Calu3 (cell line): ENCODE results near the gene GAGE10. TPM values are rescaled to one million over a fixed set of nuclear protein-coding genes. Genes with fewer than 3 reads are reported as not detected.

Experiments used
- BruUV-seq: library from RNA; stranded (reverse); fragments of 400-500 nt; replicated peaks from 2 replicates; lab custom pipeline; 2021; lab: Mats Ljungman, UMichigan
- CTCF ChIA-PET: fragments of 300-600 bp; sonication (Branson Sonifier 250); formaldehyde crosslinking; loops from one replicate; lab custom pipeline; 2022; ENCODE audit warnings: antibody characterized with exemption; lab: Charles Lee
- DNase-seq: peaks from one replicate; pipeline ENCODE4 v3.0.0; 2022
- H3K27ac Mint-ChIP-seq: one replicate; pipeline ENCODE4 v1.8.0; 2022; ENCODE audit warnings: mixed read lengths; ENCODE audit not compliant: unreplicated experiment
- H3K27me3 Mint-ChIP-seq: one replicate; pipeline ENCODE4 v1.8.0; 2022; ENCODE audit warnings: mixed read lengths; ENCODE audit not compliant: unreplicated experiment
- H3K36me3 Mint-ChIP-seq: one replicate; pipeline ENCODE4 v1.8.0; 2022; ENCODE audit warnings: mild to moderate bottlenecking, moderate library complexity, mixed read lengths; ENCODE audit not compliant: insufficient read depth, unreplicated experiment
- H3K4me1 Mint-ChIP-seq: one replicate; pipeline ENCODE4 v1.8.0; 2022; ENCODE audit warnings: mild to moderate bottlenecking, low read depth, mixed read lengths; ENCODE audit not compliant: unreplicated experiment
- H3K4me3 Mint-ChIP-seq: one replicate; pipeline ENCODE4 v1.8.0; 2022; ENCODE audit warnings: mild to moderate bottlenecking, low read depth, moderate library complexity, mixed read lengths; ENCODE audit not compliant: unreplicated experiment
- H3K9me3 Mint-ChIP-seq: one replicate; pipeline ENCODE4 v1.8.0; 2022; ENCODE audit warnings: low read depth, mixed read lengths; ENCODE audit not compliant: unreplicated experiment
- CTCF ChIP-seq: fragments of 200-600 bp; IDR thresholded peaks from one replicate; pipeline ENCODE4 v1.8.0; 2022; ENCODE audit warnings: antibody characterized with exemption; ENCODE audit not compliant: unreplicated experiment
- intact Hi-C: fragments of 100-400 bp; cut with micrococcal nuclease; formaldehyde crosslinking; loops from one replicate; pipeline ENCODE4 v1.10.0; 2022; ENCODE audit not compliant: unreplicated experiment
- total RNA-seq: library from RNA; stranded (reverse); gene quantifications from 2 replicates; pipeline ENCODE4 v1.2.3, GENCODE V29; 2022

GAGE10 gene
- total RNA-seq, 1 experiment from 2014 or later, result not detected

- no peak for TF ChIP-seq CTCF
- no TSS peak for BruUV-seq
- CTCF ChIA-PET, result no interaction called here
- H3K4me3 Mint-ChIP-seq, result no peak overlapping the region
- H3K36me3 Mint-ChIP-seq, result peaks cover 15% of the 10 kb centered on the region
- H3K4me1 Mint-ChIP-seq, result no peaks in the 10 kb centered on the region
- DNase-seq, result no peak
- intact Hi-C loops, result no loop called here
- H3K9me3 Mint-ChIP-seq, result no peaks in the 10 kb centered on the region
- peaks cover under 1% of the 10 kb centered on the region for H3K27me3 Mint-ChIP-seq
- no peak overlapping the region for H3K27ac Mint-ChIP-seq
These were observed 17.3 kb upstream of the GAGE10 start for GRCh38 chrX:49286136-49286535.

GRCh38 chrX:49286581-49286980 lies 16.9 kb upstream of the GAGE10 start:
- no peaks in the 10 kb centered on the region for H3K9me3 Mint-ChIP-seq
- CTCF ChIA-PET, result no interaction called here
- TF ChIP-seq CTCF, result no peak

DNA sequence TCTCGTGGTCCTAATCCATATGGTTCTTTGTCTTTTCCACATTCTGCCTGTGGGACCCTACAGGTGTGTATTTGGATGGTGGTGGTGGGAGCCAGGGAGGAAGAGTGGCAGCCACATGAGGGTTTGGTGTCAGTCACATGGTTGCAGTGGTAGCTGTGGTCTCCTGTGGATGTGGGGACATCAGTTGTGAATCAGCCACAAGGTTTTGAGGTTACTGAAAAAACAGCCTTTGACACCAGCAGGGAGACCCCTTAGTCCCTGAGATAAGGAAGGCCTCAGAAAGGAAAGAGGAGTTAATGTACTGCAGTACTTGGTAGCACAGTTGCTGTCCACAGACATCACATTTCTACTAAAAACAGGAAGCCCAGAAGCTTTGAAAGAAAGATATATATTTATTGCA lies 15.8 kb upstream of the GAGE10 start:
- CTCF ChIA-PET, result no interaction called here
- no peak overlapping the region for H3K27ac Mint-ChIP-seq

More at GRCh38 chrX:49286581-49286980, 16.9 kb upstream of the GAGE10 start:
- Mint-ChIP-seq H3K27ac (no peak overlapping the region), H3K4me1 (no peaks in the 10 kb centered on the region), H3K4me3 (no peak overlapping the region), H3K27me3 (peaks cover 5% of the 10 kb centered on the region), H3K36me3 (peaks cover 15% of the 10 kb centered on the region)
- no peak for DNase-seq
- intact Hi-C loops, result no loop called here
- no TSS peak for BruUV-seq

GRCh38 chrX:49290215-49290614 lies 13.2 kb upstream of the GAGE10 start:
- Mint-ChIP-seq H3K36me3 (peaks cover 9% of the 10 kb centered on the region), H3K4me1 (peaks cover 6% of the 10 kb centered on the region), H3K27ac (no peak overlapping the region), H3K4me3 (no peak overlapping the region), H3K27me3 (peaks cover 8% of the 10 kb centered on the region), H3K9me3 (no peaks in the 10 kb centered on the region)
- intact Hi-C loops, result loop anchor here (5.0 kb wide), 2 partner anchors 547 to 587 kb away; partner anchors contain the start of gene USP27X
- DNase-seq, result no peak
- no TSS peak for BruUV-seq
- CTCF ChIA-PET, result no interaction called here
- no peak for TF ChIP-seq CTCF

More for the DNA sequence above, 15.8 kb upstream of the GAGE10 start:
- DNase-seq, result no peak
- Mint-ChIP-seq H3K36me3 (peaks cover 9% of the 10 kb centered on the region), H3K9me3 (no peaks in the 10 kb centered on the region), H3K4me1 (peaks cover 6% of the 10 kb centered on the region), H3K4me3 (no peak overlapping the region), H3K27me3 (peaks cover 8% of the 10 kb centered on the region)
- intact Hi-C loops, result no loop called here
- TF ChIP-seq CTCF, result no peak
- BruUV-seq, result no TSS peak
